IMR-90 (cell line): ENCODE measurements around the gene MIPEP.

Source experiments
- CTCF ChIP-seq: conservative IDR thresholded peaks from 2 replicates; pipeline ENCODE4 v1.5.1; 2012; ENCODE audit warnings: mild to moderate bottlenecking, low read depth, low read length, improper control_type of control experiment
- POLR2A ChIP-seq: IDR thresholded peaks from 2 replicates; pipeline ENCODE4 v1.6.1; 2012; ENCODE audit warnings: mild to moderate bottlenecking, low read depth, low read length
- SMC3 ChIP-seq: fragments of 150-350 bp; IDR thresholded peaks from 2 replicates; pipeline ENCODE4 v1.6.1; 2016; ENCODE audit warnings: low read depth, mild to moderate bottlenecking, antibody characterized with exemption, low read length, moderate library complexity

GRCh38 chr13:23778879-23779278 lies 110.3 kb downstream of the MIPEP start:
- no peak for TF ChIP-seq POLR2A
- no peak for TF ChIP-seq CTCF
- no peak for TF ChIP-seq SMC3
